DND-41 (cell line): ENCODE results near the gene ELAVL2.

Source experiments
- ATAC-seq: fragments of 200-7000 bp; cut with Tn5 transposase; 3 replicates; pipeline ENCODE4 v1.9.1; 2021; ENCODE audit warnings: low read depth; ENCODE audit not compliant: insufficient read depth
- DNase-seq: peaks from one replicate; pipeline ENCODE4 v3.0.0-alpha.2; 2020
- H2AFZ ChIP-seq: 2 replicates; pipeline ENCODE4 v1.6.0; 2012; ENCODE audit warnings: low read depth, low read length
- H3K27ac ChIP-seq: 2 replicates; pipeline ENCODE4 v1.5.1; 2012; ENCODE audit warnings: low read length, inconsistent platforms
- H3K27me3 ChIP-seq: fragments of 200-600 bp; sonication (generic); 2 replicates; pipeline ENCODE4 v1.6.0; 2012; ENCODE audit warnings: low read length, mild to moderate bottlenecking, inconsistent platforms; ENCODE audit not compliant: insufficient read depth, poor library complexity
- H3K36me3 ChIP-seq: 2 replicates; pipeline ENCODE4 v1.5.1; 2012; ENCODE audit warnings: low read length, inconsistent platforms; ENCODE audit not compliant: insufficient read depth
- H3K4me1 ChIP-seq: 2 replicates; pipeline ENCODE4 v1.5.1; 2012; ENCODE audit warnings: mild to moderate bottlenecking, low read length; ENCODE audit not compliant: insufficient read depth
- H3K4me2 ChIP-seq: 2 replicates; pipeline ENCODE4 v1.6.0; 2012; ENCODE audit warnings: mild to moderate bottlenecking, moderate library complexity, low read length, inconsistent platforms; ENCODE audit not compliant: insufficient read depth
- H3K4me3 ChIP-seq, 2 experiments: fragments of 200-600 bp in 1 of 2; shearing (Covaris generic) in 1 of 2; 2 replicates each; pipeline ENCODE4 v1.5.1; 2012 to 2016; ENCODE audit warnings: inconsistent platforms in 2 of 2, low read length in 2 of 2, mild to moderate bottlenecking in 2 of 2, low read depth in 1 of 2, moderate library complexity in 1 of 2
- H3K79me2 ChIP-seq: 2 replicates; pipeline ENCODE4 v1.6.0; 2012; ENCODE audit warnings: low read length, inconsistent platforms; ENCODE audit not compliant: insufficient read depth
- H3K9ac ChIP-seq: 2 replicates; pipeline ENCODE4 v1.6.0; 2012; ENCODE audit warnings: low read depth, mild to moderate bottlenecking, inconsistent platforms, low read length, moderate library complexity
- H3K9me3 ChIP-seq: 2 replicates; pipeline ENCODE4 v1.5.1; 2012; ENCODE audit warnings: low read length, moderate library complexity, mild to moderate bottlenecking, inconsistent platforms; ENCODE audit not compliant: insufficient read depth, severe bottlenecking
- H4K20me1 ChIP-seq: 2 replicates; pipeline ENCODE4 v1.6.0; 2012; ENCODE audit warnings: low read length; ENCODE audit not compliant: insufficient read depth
- EZH2 ChIP-seq: IDR thresholded peaks from 3 replicates; pipeline ENCODE4 v1.6.1; 2012; ENCODE audit warnings: borderline replicate concordance, low read depth, mild to moderate bottlenecking, moderate library complexity, low read length, inconsistent platforms; ENCODE audit not compliant: severe bottlenecking
- TF ChIP-seq, protein P1 (sequence below): IDR thresholded peaks from 2 replicates; pipeline ENCODE4 v1.5.1; 2012; ENCODE audit warnings: borderline replicate concordance, low read length, moderate library complexity, mild to moderate bottlenecking; ENCODE audit not compliant: poor library complexity, severe bottlenecking; ENCODE audit errors: extremely low read depth

ELAVL2 gene

GRCh38 chr9:23644896-23645295 lies 181.1 kb downstream of the ELAVL2 start:
- H3K9me3 ChIP-seq = no peaks in the 10 kb centered on the region
- no peak overlapping the region for H3K4me3 ChIP-seq
- no peak overlapping the region for H3K27ac ChIP-seq
- DNase-seq (no peak), ATAC-seq (no peak)
- no peaks in the 10 kb centered on the region for H4K20me1 ChIP-seq
- H2AFZ ChIP-seq = no peak overlapping the region
- no peaks in the 10 kb centered on the region for H3K27me3 ChIP-seq
- no peaks in the 10 kb centered on the region for H3K4me1 ChIP-seq
- TF ChIP-seq, protein P1, sequence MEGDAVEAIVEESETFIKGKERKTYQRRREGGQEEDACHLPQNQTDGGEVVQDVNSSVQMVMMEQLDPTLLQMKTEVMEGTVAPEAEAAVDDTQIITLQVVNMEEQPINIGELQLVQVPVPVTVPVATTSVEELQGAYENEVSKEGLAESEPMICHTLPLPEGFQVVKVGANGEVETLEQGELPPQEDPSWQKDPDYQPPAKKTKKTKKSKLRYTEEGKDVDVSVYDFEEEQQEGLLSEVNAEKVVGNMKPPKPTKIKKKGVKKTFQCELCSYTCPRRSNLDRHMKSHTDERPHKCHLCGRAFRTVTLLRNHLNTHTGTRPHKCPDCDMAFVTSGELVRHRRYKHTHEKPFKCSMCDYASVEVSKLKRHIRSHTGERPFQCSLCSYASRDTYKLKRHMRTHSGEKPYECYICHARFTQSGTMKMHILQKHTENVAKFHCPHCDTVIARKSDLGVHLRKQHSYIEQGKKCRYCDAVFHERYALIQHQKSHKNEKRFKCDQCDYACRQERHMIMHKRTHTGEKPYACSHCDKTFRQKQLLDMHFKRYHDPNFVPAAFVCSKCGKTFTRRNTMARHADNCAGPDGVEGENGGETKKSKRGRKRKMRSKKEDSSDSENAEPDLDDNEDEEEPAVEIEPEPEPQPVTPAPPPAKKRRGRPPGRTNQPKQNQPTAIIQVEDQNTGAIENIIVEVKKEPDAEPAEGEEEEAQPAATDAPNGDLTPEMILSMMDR = no peak
- TF ChIP-seq EZH2 = no peak
- H3K4me2 ChIP-seq = no peak overlapping the region
- no peaks in the 10 kb centered on the region for H3K36me3 ChIP-seq
- no peaks in the 10 kb centered on the region for H3K79me2 ChIP-seq
- H3K9ac ChIP-seq = no peak overlapping the region

- H3K9ac ChIP-seq = no peak overlapping the region
- H2AFZ ChIP-seq = no peak overlapping the region
- TF ChIP-seq, protein P1 = no peak
- TF ChIP-seq EZH2 = no peak
- no peak overlapping the region for H3K4me2 ChIP-seq
- DNase-seq (no peak), ATAC-seq (no peak)
- no peak overlapping the region for H3K27ac ChIP-seq
- H3K36me3 ChIP-seq = no peaks in the 10 kb centered on the region
- H4K20me1 ChIP-seq = no peaks in the 10 kb centered on the region
- H3K9me3 ChIP-seq = no peaks in the 10 kb centered on the region
- no peaks in the 10 kb centered on the region for H3K4me1 ChIP-seq
- no peaks in the 10 kb centered on the region for H3K27me3 ChIP-seq
- no peak overlapping the region for H3K4me3 ChIP-seq
- H3K79me2 ChIP-seq = no peaks in the 10 kb centered on the region
Observed at GRCh38 chr9:23644326-23644725, 181.7 kb downstream of the ELAVL2 start.

GRCh38 chr9:23643656-23644258 lies 182.3 kb downstream of the ELAVL2 start:
- Histone ChIP-seq H3K4me3 (no peak overlapping the region), H2AFZ (no peak overlapping the region), H3K27ac (no peak overlapping the region), H3K4me2 (no peak overlapping the region), H4K20me1 (no peaks in the 10 kb centered on the region), H3K79me2 (no peaks in the 10 kb centered on the region), H3K4me1 (no peaks in the 10 kb centered on the region), H3K9ac (no peak overlapping the region), H3K36me3 (no peaks in the 10 kb centered on the region), H3K9me3 (no peaks in the 10 kb centered on the region), H3K27me3 (no peaks in the 10 kb centered on the region)
- DNase-seq = no peak
- no peak for ATAC-seq
- no peak for TF ChIP-seq EZH2
- TF ChIP-seq, protein P1 = no peak
